Measurements from ENCODE around the gene MS4A8. TPM values are rescaled to one million over a fixed set of nuclear protein-coding genes. Genes with fewer than 3 reads are reported as not detected.
"Not testable (repeated sequence)": the region's sequence is repeated elsewhere in the genome, so short reads cannot be mapped to it uniquely, and the experiment has no call there.

MS4A8 gene, protein sequence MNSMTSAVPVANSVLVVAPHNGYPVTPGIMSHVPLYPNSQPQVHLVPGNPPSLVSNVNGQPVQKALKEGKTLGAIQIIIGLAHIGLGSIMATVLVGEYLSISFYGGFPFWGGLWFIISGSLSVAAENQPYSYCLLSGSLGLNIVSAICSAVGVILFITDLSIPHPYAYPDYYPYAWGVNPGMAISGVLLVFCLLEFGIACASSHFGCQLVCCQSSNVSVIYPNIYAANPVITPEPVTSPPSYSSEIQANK
- not detected for total RNA-seq

DNA sequence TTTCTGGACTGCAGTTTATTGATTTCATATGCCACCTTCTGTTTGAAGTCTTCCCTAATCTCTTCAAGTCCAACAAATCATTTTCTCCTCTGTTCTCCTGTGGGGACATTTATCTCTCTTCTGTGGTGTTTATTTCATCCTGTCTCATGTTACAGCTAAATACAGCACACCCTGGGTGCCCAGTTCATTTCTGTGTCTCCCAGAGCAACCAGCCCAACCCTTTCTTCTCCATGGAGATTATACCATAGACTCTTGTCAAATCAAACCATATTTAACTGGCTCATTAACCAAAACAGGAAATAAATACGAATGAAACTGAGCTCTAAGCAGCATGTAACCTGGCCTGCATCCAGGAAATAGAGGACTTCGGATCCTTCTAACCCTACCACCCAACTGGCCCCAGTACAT is at the start of gene MS4A8:
Gene MS4A8, plus strand, starts transcription at position 329 of the 408 bp plus-strand sequence. CDS start 1,249 bp downstream, outside the sequence.
- CTCF ChIA-PET = no interaction called here
- POLR2A ChIA-PET = no interaction called here

DNA sequence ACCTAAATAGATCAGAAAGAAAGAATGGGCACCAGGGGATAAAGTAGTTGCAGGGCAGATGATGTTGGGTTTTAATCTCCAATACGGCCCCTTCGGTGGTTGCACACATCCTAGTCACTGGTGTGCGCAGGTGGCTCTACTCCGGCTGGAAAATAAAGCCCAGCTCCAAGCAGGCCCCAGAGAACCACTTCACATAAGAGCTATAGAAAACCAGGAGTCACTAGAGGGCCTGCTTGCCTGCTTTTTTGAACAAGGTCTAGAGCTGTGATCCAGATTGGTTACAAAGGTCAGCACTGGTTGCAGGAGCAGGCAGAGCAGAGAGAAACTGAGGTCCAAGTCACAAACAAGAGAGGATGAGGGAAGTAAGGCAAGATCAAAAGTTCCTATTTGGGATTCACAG is 41.5 kb upstream of the MS4A8 start:
- ChIA-PET POLR2A (no interaction called here), CTCF (no interaction called here)

DNA sequence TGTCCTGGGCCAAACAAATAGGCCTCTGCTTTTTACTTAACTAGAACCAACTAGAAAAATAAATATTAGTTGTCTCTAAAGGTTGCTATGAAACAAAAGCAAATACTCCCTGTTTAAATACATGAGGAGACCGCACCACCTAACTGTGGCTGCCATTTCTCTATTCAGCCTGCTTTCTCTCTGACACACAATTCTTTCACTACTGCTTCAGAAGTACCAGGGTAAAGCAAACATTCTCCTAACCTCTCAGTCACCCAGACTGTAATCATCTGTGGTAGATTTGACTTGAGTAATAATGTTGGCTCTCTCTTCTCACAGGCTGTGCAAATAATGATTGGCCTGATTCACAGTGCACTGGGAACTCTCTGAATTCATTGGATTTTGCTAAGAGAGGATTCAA is 41.0 kb upstream of the MS4A8 start:
- ChIA-PET CTCF (no interaction called here), POLR2A (no interaction called here)

DNA sequence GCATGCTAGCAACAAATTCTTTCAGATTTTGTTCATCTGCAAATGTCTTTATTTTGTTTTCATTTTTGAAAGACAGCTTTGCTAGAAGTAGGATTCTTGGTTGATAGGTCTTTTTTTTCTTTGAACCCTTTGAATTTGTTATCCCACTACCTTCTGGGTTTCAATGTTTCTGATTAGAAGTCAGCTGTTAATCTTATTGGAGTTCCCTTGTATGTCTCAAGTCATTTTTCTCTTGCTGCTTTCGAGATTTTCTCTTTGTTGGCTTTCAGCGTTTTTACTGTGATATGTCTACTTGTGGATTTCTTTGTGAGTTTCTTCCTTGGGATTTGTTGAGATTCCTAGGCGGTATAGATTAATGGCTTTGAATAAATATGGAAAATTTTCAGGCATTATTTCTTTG is 27.2 kb upstream of the MS4A8 start:
- ChIA-PET POLR2A (no interaction called here), CTCF (no interaction called here)

DNA sequence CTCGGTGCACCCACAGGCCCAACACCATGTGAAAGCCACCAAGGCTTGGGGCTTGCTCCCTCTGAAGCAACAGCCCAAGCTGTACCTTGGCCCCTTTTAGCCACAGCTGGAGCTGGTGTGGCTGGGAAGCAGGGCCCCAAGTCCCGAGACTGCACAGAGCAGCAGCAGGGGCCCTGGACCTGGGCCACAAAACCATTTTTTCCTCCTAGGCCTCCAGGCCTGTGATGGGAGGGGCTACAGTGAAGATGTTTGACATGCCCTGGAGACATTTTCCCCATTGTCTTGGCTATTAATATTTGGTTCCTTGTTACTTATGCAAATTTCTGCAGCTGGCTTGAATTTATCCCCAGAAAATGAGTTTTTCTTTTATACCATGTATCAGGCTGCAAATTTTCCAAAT is 21.2 kb upstream of the MS4A8 start:
- POLR2A ChIA-PET, CTCF ChIA-PET: not testable (repeated sequence)

DNA sequence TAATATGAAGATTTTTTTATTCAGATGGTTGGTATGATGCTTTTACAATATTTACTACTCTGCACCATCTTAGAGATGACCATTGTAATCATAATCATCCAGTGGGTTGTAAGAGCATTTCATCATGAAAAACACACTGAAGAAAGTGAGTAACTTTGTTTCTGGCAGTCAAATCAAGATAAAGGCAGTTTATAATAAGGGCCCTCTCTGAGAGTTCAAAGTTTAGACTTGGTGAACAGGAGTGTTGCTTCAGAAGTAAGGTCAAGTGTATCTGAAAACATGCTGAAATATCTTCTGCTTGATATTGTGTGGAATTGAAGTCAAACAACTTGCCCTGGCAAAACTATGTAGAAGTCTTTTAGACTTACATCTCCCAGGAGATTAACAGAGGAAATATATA is 19.5 kb upstream of the MS4A8 start:
- ChIA-PET CTCF (no interaction called here), POLR2A (no interaction called here)

DNA sequence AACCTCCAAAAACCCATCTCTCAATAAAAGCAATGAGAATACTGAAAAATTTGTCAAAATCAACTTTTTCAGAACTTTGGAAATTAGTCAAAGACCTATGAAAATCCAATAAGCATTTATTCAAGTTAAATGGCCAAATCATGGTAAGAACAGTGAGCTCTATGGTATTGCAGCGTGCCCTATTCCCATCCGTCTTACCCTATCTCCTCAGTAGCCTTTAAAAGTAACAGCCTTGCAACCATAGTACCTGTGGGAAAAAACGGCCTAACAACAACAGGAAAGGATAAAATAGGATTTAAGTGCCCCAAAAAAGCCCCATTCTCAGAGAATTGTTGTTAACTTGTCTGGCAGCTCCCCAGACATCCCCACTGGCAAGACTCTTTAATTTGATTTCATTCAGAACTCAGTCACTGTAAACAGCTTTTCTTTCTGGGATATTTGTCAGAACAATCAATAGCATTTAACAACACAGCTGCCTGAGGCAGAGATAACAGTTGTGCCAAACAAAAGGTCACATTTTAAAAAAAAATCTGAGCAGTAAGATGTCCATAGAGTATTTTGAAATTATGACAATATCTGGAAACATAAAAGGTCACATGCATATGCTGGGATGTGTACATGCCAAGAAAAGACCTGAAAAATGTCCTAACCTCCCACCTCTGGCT is 18.8 kb upstream of the MS4A8 start:
- ChIA-PET CTCF (no interaction called here), POLR2A (no interaction called here)

DNA sequence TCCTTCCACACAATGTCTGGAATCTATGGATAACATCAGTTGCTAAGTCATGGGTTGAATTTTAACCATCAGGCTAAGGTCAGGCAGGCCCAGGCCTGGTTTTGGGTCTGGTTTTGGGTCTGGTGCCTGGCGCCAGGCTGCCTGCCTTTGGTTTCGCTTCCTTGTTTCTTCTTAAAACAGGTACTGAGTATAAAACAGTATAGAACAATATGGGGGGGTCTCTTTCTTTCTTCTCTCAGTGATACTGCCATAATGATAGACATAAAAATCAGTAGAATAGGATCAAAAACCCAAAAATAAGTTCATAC is 14.9 kb upstream of the MS4A8 start:
- POLR2A ChIA-PET = interaction anchor here (0.7 kb wide), 1 partner anchor 754 kb away, joined by 3 read pairs; no protein-coding TSS in a partner anchor
- CTCF ChIA-PET = not testable (repeated sequence)

DNA sequence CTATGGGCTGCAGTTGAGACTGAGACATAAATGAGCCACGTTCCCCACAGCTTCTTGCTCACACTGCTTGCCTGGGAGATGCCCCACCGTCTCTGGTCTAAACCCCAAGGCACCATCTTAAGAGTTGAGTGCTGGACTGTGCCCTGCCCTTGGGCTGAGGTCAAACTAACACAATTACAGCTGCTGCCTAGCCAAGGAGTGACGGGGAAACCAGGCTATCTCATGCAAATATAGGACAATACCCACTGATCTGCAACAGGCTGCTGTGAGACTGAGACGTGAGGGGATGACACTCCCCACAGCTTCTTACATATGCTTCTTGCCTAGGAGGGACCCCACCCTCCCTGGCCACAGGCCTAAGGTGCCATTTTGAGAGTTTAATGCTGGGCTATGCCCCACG is 7.8 kb upstream of the MS4A8 start:
- ChIA-PET POLR2A (no interaction called here), CTCF (no interaction called here)

DNA sequence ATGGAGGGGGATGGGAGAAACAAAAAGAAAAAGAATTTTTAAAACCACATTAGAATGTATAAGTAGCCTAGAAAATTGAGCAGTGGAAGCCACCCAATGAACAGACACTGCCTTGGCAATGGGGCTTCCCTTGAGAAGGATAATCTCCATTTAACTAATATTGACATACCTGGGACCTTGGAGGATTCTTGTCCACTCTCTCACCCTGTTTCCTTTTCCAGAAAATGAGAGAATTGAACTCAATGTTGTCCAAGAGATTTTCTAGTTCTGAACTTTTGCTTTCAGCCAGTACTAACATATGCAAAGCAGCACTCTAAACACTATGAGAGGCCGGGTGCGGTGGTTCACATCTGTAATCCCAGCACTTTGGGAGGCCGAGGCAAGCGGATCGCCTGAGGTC is 524 bp downstream of the MS4A8 start:
- ChIA-PET CTCF (no interaction called here), POLR2A (no interaction called here)

DNA sequence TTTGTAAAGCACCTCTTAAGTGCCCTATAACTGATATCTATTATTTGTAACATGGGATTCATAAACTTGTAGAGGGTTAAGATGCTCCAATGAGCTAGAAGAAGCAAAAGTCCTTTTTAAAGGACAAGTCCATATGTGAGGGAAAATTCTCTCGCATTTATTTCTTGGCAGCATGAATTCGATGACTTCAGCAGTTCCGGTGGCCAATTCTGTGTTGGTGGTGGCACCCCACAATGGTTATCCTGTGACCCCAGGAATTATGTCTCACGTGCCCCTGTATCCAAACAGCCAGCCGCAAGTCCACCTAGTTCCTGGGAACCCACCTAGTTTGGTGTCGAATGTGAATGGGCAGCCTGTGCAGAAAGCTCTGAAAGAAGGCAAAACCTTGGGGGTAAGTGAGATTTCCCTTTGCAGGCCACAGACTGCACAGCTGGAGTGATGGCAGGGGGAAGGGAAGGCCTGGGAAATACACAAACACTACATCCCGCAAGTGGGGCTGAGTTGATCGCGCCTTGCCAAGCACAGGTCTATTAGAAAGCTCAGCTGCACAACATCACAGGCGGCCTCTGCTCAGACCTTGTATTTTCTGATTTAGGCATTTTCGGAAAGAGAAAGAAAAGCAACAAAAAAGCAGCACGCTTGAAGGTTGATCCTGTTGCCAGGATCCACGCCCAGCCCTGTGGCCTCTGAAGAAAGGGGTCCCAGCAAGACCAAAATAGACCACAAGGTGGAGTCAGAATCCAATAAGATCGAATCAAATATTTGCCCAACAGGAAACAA is 1.5 kb downstream of the MS4A8 start:
- POLR2A ChIA-PET = no interaction called here

DNA sequence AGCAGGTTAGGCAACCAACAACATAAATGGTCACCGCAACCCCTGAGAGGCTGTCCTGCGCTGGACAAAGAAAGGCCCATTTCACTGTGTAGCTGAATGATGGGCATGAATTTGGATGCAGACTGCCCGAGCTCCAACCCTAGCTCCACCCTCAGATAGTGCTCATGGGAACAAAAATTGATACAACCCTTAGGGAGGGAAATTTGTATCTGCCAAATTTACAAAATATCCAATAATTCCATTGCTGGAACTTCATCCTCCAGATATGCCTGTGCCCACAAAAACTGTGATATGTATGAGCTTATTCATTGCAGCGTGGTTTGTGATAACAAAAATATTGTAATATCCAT is 2.0 kb downstream of the MS4A8 start:
- POLR2A ChIA-PET = no interaction called here
- CTCF ChIA-PET = no interaction called here

More for the DNA sequence above, 1.5 kb downstream of the MS4A8 start:
- CTCF ChIA-PET = no interaction called here

DNA sequence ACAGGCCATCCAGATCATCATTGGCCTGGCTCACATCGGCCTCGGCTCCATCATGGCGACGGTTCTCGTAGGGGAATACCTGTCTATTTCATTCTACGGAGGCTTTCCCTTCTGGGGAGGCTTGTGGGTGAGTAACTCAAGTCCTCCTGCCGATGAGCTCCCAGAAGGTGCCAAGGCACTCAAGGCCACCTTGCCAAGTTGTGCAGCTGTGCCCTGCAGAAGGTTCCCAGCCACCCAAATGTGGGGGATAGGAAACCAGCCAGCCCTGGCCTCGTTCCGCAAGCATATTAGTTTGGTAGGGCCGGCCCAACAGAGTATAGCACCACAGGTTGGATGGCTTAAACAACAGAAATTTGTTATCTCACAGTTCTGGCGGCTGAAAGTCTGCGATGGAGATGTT is 4.0 kb downstream of the MS4A8 start:
- ChIA-PET POLR2A (no interaction called here), CTCF (no interaction called here)

DNA sequence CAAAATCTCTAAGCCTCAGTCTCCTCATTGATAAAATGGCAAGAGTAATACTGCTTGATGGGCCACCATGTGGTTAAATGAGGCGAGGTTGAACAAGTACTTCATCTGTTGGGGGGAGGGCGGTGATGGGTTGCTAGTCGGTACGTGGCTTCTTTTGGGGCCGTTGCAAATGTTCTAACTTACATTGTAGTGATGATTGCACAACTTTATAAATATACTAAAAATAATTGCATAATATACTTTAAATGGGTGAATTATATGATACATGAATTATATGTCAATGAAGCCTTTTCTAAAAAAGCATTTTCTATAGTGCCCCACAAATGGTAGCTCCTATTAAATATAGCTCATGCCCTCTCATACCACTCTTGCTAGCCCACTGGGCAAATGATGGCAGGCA is 6.5 kb downstream of the MS4A8 start:
- POLR2A ChIA-PET = no interaction called here
- CTCF ChIA-PET = no interaction called here

DNA sequence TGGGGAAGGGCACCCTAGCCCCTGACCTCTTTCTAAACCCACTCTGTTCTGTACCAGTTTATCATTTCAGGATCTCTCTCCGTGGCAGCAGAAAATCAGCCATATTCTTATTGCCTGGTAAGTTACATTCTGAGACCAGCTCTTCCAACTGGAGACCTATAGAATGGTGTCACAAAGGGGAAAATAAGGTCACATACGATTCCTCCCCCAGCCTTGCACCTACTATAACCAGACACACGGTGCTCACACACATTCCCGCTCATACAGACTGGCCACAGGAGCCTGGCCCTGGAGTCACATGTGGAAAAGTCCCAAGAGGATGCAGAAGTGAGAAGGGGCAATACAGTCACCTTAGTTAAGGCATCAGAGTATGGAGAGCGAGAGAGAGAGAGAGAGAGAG is 7.5 kb downstream of the MS4A8 start:
- POLR2A ChIA-PET = no interaction called here
- CTCF ChIA-PET = interaction anchor here (0.7 kb wide), 1 partner anchor 14 kb away, joined by 4 read pairs; no protein-coding TSS in a partner anchor

DNA sequence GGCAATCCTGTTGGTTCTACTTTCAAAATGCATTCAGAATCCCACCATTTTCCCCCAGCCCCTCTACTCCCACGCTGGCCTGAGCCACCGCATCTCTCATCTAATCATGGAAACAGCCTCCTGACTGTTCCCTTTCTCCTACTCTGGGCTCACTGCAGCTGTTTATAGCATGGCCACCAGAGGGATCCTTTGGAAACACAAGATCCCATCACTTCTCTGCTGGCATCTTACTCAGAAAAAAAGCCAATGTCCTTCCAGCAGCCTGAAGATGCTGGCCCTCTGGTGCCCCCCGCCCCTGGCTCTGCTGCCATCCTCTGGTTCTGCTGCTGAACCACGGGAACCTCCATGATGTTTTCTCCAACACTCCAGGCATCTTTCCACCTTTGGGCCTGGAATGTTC is 11.1 kb downstream of the MS4A8 start:
- POLR2A ChIA-PET = no interaction called here
- CTCF ChIA-PET = no interaction called here

DNA sequence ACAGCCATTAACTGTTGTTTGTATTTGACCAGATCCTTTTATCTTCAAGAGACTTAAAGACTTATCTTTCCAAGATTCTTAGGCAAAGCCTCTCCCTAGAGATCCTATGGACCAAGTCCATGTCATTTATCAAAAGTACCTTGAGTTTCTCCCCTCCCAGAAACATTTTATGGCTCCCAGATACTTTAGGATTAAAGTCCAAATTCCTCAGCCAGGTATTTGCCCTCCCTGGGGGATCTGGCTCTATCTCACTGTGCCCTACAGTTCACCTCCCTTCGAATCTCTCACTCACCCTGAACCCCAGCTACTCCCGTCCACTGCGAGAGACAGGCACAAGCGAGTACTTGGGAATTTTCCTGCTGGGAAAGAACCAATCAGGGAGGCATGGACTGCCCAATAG is 11.9 kb downstream of the MS4A8 start:
- CTCF ChIA-PET = no interaction called here
- POLR2A ChIA-PET = no interaction called here

DNA sequence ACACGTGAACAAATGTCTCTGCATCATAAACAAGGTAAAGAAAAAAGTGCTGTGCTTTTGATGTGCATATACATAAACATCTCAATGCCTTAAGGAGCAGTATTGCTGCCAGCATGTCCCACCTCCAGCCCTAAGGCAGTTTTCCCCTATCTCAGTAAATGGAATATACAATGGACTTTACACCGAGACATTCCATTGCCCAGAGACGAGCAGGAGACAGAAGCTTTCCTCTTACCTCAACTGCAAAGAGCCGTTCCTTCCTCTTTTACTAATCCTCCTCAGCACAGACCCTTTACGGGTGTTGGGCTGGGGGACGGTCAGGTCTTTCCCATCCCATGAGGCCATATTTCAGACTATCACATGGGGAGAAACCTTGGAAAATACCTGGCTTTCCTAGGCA is 14.0 kb downstream of the MS4A8 start:
- POLR2A ChIA-PET, CTCF ChIA-PET: not testable (repeated sequence)

DNA sequence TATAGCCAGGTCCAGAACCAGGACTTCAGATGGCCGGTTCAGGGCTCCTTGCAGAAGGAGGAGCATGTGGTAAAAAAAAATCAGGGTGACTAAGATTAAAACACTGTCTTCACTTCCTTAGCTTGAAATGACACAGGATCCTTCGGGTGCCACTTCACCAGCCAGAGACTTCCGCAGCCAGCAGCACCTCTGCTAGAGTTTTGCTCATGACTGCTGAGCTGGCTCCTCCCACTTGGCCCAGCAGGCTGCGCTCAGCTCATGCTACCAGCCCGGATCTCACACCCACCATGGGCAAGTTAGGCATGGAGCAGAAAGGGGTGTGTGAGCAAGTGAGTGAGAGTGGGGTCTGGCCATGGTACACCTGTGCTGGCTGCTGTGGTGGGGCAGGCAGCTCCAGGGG is 18.5 kb downstream of the MS4A8 start:
- ChIA-PET POLR2A (no interaction called here), CTCF (interaction anchor here (0.9 kb wide), 1 partner anchor 23 kb away, joined by 3 read pairs; no protein-coding TSS in a partner anchor)

DNA sequence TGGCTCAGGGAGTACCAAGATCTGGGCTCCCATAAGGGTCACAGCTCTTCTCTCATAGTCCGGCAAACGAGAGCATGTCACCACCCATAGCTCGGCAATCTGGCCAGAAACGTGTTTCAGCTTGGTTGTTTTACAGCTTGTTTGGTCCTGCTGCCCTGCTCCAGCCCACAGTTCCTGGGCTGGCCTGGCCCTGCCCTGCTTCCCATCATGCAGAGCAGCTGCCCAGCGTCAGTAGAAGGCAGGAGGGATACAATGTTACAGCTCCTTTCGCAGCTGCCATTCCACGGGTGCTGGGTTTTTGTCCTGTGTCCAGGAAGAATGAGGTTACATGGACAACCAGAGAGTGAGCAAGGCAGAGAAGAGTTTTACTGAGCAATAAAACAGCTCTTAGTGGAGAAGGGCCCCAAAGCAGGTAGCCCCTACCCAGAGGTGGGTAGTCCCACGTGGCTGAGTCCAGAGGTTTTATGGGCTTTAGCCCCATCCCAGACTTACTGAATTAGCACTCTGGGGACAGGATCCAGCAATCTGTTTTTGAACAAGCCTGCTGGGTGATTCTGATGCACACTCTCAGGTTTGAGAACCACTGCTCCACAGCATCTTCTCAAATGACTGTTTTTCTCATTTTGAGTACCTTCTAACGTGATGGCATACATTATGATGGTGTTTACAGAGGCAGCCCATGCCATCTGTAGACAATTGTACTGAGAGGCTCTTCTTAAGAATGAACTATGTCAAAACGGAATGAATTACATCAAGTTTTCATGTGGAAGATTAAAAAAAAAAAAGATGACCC is 19.3 kb downstream of the MS4A8 start:
- CTCF ChIA-PET = interaction anchor here (0.9 kb wide), 1 partner anchor 23 kb away, joined by 3 read pairs; no protein-coding TSS in a partner anchor
- POLR2A ChIA-PET = no interaction called here

DNA sequence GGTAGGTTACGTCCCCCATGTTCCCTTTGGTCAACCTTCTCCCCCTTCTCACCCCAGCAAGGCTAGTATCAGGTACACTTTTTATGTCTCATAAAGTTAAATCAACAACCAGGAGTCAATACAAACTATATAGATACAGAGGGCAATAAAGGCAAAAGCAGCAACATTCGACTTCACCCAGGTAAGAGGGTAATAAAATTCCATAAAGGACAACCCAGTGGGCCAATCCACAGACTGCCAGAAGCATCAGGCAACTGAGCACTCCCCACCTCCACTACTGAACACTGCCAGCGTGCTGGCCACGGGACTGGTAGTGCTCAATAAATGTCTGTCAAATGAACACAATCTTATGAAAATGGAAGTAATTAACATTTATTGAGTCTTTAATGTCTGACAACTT is 20.0 kb downstream of the MS4A8 start:
- ChIA-PET POLR2A (no interaction called here), CTCF (no interaction called here)
